ENCODE data around the gene KLHL7.
"Not testable (repeated sequence)": the region's sequence is repeated elsewhere in the genome, so short reads cannot be mapped to it uniquely, and the experiment has no call there.

The KLHL7 gene

GRCh38 chr7:23106823-23107663, 1.5 kb downstream of the KLHL7 start:
- DNase-seq: peak in 1 of 56 donors; percentile 3

- no peak for DNase-seq
These were observed 2.2 kb downstream of the KLHL7 start for GRCh38 chr7:23107781-23108180.

- no peak for DNase-seq
These were observed 3.4 kb downstream of the KLHL7 start for GRCh38 chr7:23108995-23109394.

GRCh38 chr7:23109470-23109869, 3.9 kb downstream of the KLHL7 start:
- DNase-seq: no peak

GRCh38 chr7:23114896-23115295, 9.3 kb downstream of the KLHL7 start:
- peak in 2 of 56 donors; percentile 1 to 2 for DNase-seq

- DNase-seq: no peak
These were observed 10.4 kb downstream of the KLHL7 start for GRCh38 chr7:23115991-23116390.

GRCh38 chr7:23117841-23118240, 12.3 kb downstream of the KLHL7 start:
- DNase-seq: no peak

- DNase-seq: no peak
These were observed 14.5 kb downstream of the KLHL7 start for GRCh38 chr7:23120106-23120505.

GRCh38 chr7:23121165-23121564, 15.6 kb downstream of the KLHL7 start:
- no peak for DNase-seq

GRCh38 chr7:23123007-23123406, 17.4 kb downstream of the KLHL7 start:
- no peak for DNase-seq

GRCh38 chr7:23123465-23123864, 17.9 kb downstream of the KLHL7 start:
- DNase-seq: no peak

GRCh38 chr7:23129036-23129435, 23.5 kb downstream of the KLHL7 start:
- no peak for DNase-seq

- not testable (repeated sequence) for DNase-seq
These were observed 26.2 kb downstream of the KLHL7 start for GRCh38 chr7:23131799-23132198.

GRCh38 chr7:23133797-23134196, 28.2 kb downstream of the KLHL7 start:
- DNase-seq: no peak

- no peak for DNase-seq
These were observed 30.2 kb downstream of the KLHL7 start for GRCh38 chr7:23135755-23136154.

- DNase-seq: no peak
These were observed 30.6 kb downstream of the KLHL7 start for GRCh38 chr7:23136216-23136615.

- DNase-seq: no peak
These were observed 52.1 kb downstream of the KLHL7 start for GRCh38 chr7:23157679-23158078.

- DNase-seq: no peak
These were observed 53.0 kb downstream of the KLHL7 start for GRCh38 chr7:23158546-23158945.

- DNase-seq: no peak
These were observed 55.9 kb downstream of the KLHL7 start for GRCh38 chr7:23161482-23161881.

- no peak for DNase-seq
These were observed 59.3 kb downstream of the KLHL7 start for GRCh38 chr7:23164846-23165245.

GRCh38 chr7:23165316-23165715, 59.7 kb downstream of the KLHL7 start:
- no peak for DNase-seq

GRCh38 chr7:23167691-23168090, 62.1 kb downstream of the KLHL7 start:
- DNase-seq: no peak

GRCh38 chr7:23168111-23168885, 62.7 kb downstream of the KLHL7 start:
- no peak for DNase-seq

Measured in nucleus accumbens (tissue), 56 donors.